SK-N-SH treated with all-trans-retinoic acid at 6 μM for 48 hours (cell line): ENCODE measurements around the gene RHEX.

ENCODE experiments used
- ATAC-seq: fragments of 200-7000 bp; cut with Tn5 transposase; 3 replicates; pipeline ENCODE4 v1.9.1; 2020; ENCODE audit warnings: mild to moderate bottlenecking, moderate library complexity
- ARNTL ChIP-seq: fragments of 450-650 bp; formaldehyde crosslinking; IDR thresholded peaks from 2 replicates; pipeline ENCODE4 v1.5.0; 2020; ENCODE audit warnings: low read depth, mild to moderate bottlenecking, moderate library complexity, borderline replicate concordance
- BACH2 ChIP-seq: fragments of 250-450 bp; sonication (Bioruptor Pico); IDR thresholded peaks from 2 replicates; pipeline ENCODE4 v1.9.0; 2021; ENCODE audit warnings: mild to moderate bottlenecking, borderline replicate concordance
- ESRRG ChIP-seq: fragments of 250-450 bp; sonication (Bioruptor Pico); IDR thresholded peaks from 2 replicates; pipeline ENCODE4 v1.6.1; 2021; ENCODE audit warnings: mild to moderate bottlenecking
- GLIS3 ChIP-seq: fragments of 250-450 bp; sonication (Bioruptor Pico); IDR thresholded peaks from 2 replicates; pipeline ENCODE4 v1.5.0; 2020; ENCODE audit warnings: mild to moderate bottlenecking, moderate library complexity
- ISL1 ChIP-seq: fragments of 250-450 bp; sonication (Bioruptor Pico); IDR thresholded peaks from 2 replicates; pipeline ENCODE4 v2.1.2; 2022; ENCODE audit warnings: mild to moderate bottlenecking, moderate library complexity
- OSR1 ChIP-seq: fragments of 250-450 bp; sonication (Bioruptor Pico); IDR thresholded peaks from 2 replicates; pipeline ENCODE4 v1.8.0; 2022; ENCODE audit warnings: moderate library complexity, mild to moderate bottlenecking, inconsistent platforms
- PPARA ChIP-seq: fragments of 250-450 bp; sonication (Bioruptor Pico); IDR thresholded peaks from 2 replicates; pipeline ENCODE4 v1.5.0; 2020; ENCODE audit warnings: mild to moderate bottlenecking, borderline replicate concordance
- RARB ChIP-seq: fragments of 250-450 bp; sonication (Bioruptor Pico); IDR thresholded peaks from 2 replicates; pipeline ENCODE4 v1.8.0; 2021; ENCODE audit warnings: mild to moderate bottlenecking, moderate library complexity
- SNAI2 ChIP-seq: fragments of 250-450 bp; sonication (Bioruptor Pico); IDR thresholded peaks from 2 replicates; pipeline ENCODE4 v1.5.0; 2020; ENCODE audit warnings: mild to moderate bottlenecking, moderate library complexity
- TCF4 ChIP-seq: fragments of 250-450 bp; sonication (Bioruptor Pico); IDR thresholded peaks from 2 replicates; pipeline ENCODE4 v1.8.0; 2021; ENCODE audit warnings: mild to moderate bottlenecking, moderate library complexity, borderline replicate concordance
- ZC3H10 ChIP-seq: fragments of 250-450 bp; sonication (Bioruptor Pico); IDR thresholded peaks from 2 replicates; pipeline ENCODE4 v1.5.1; 2021; ENCODE audit warnings: mild to moderate bottlenecking, moderate library complexity
- ZFP3 ChIP-seq: fragments of 250-450 bp; sonication (Bioruptor Pico); IDR thresholded peaks from 2 replicates; pipeline ENCODE4 v1.5.0; 2020; ENCODE audit warnings: mild to moderate bottlenecking, moderate library complexity
- ZFP30 ChIP-seq: fragments of 450-650 bp; formaldehyde crosslinking; IDR thresholded peaks from 2 replicates; pipeline ENCODE4 v1.5.0; 2022; ENCODE audit warnings: mild to moderate bottlenecking, moderate library complexity
- ZNF565 ChIP-seq: fragments of 450-650 bp; formaldehyde crosslinking; conservative IDR thresholded peaks from 2 replicates; pipeline ENCODE4 v1.5.0; 2020; ENCODE audit warnings: low read depth, mild to moderate bottlenecking, moderate library complexity
- ZNF70 ChIP-seq: fragments of 450-650 bp; formaldehyde crosslinking; IDR thresholded peaks from 2 replicates; pipeline ENCODE4 v1.5.0; 2020; ENCODE audit warnings: mild to moderate bottlenecking, moderate library complexity
- ZNF8 ChIP-seq: fragments of 450-650 bp; formaldehyde crosslinking; IDR thresholded peaks from 2 replicates; pipeline ENCODE4 v1.5.0; 2020; ENCODE audit warnings: mild to moderate bottlenecking, moderate library complexity
- TF ChIP-seq, protein P1 (sequence below): fragments of 250-450 bp; sonication (Bioruptor Pico); IDR thresholded peaks from 2 replicates; pipeline ENCODE4 v1.5.0; 2020; ENCODE audit warnings: mild to moderate bottlenecking, moderate library complexity
- TF ChIP-seq, protein P2 (sequence below): fragments of 250-450 bp; sonication (Bioruptor Pico); IDR thresholded peaks from 2 replicates; pipeline ENCODE4 v1.5.1; 2021; ENCODE audit warnings: mild to moderate bottlenecking, moderate library complexity
- TF ChIP-seq, protein P3 (sequence below): fragments of 250-450 bp; sonication (Bioruptor Pico); IDR thresholded peaks from 2 replicates; pipeline ENCODE4 v1.8.0; 2021; ENCODE audit warnings: low read depth, mild to moderate bottlenecking, moderate library complexity, borderline replicate concordance
- TF ChIP-seq, protein P4 (sequence below): fragments of 250-450 bp; sonication (Bioruptor Pico); IDR thresholded peaks from 2 replicates; pipeline ENCODE4 v1.8.0; 2020; ENCODE audit warnings: mild to moderate bottlenecking, moderate library complexity, borderline replicate concordance
- TF ChIP-seq, protein P5 (sequence below): fragments of 250-450 bp; sonication (Bioruptor Pico); IDR thresholded peaks from 2 replicates; pipeline ENCODE4 v1.5.1; 2020; ENCODE audit warnings: low read depth, mild to moderate bottlenecking, moderate library complexity

RHEX gene

DNA sequence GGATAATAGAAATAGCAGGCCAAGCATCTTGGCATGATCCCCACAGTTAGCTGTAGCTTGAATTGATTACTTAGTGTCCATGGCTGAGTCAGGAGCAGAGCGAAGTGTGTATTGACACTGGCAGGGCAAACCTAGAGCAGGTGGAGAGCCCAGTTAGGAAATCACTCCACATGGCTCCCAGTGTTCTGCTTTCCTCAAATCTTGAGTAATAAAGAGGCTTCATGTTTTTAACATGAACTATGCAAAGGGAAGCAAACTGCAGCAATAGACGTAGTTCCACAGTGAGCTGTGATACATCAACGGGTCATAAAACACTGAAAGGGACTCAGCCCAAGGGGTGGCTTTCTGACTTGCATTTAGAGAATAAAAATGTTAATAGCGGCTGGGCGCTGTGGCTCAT is 28.9 kb downstream of the RHEX start:
- no peak for ATAC-seq

DNA sequence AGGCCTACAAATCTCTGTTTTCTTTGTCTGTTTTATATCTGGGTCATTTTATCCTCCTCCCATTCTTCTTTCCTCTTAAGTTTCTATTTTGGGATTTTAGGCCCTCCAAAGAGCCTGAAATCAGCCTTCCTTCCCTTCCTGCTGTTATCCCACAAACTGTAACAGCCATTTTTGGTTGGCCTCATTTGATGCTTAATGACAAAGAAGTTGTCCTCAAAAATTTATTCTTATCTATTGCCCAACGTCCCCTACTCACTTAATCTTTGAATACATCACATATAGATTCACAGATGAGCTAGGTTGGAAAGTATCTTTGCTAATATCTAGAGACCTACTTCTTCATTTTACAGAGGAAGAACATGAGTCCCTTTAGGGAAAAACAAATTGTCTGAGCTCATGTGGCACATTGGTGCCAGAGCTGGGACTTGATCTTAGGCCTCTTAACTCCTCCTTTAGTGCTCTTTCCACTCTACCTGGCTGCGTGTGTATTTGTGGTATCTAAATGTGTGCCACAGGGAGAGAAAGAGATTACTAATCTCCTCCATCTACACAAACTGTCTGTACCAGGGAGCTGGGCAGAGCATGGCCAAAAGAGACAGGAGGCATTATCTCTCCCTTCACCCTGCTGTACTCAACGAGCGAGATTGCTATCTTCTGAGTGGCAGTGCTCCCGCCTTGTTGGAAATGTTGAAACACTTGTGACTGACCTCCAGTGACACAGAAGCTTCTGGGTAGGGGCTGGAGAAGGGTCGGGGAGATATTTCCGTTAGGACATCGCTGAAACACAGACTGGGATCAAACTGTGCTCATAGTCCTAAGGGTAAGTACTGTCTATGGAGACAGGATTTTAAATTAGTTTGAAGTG is 30.1 kb downstream of the RHEX start:
- TF ChIP-seq, protein P1, sequence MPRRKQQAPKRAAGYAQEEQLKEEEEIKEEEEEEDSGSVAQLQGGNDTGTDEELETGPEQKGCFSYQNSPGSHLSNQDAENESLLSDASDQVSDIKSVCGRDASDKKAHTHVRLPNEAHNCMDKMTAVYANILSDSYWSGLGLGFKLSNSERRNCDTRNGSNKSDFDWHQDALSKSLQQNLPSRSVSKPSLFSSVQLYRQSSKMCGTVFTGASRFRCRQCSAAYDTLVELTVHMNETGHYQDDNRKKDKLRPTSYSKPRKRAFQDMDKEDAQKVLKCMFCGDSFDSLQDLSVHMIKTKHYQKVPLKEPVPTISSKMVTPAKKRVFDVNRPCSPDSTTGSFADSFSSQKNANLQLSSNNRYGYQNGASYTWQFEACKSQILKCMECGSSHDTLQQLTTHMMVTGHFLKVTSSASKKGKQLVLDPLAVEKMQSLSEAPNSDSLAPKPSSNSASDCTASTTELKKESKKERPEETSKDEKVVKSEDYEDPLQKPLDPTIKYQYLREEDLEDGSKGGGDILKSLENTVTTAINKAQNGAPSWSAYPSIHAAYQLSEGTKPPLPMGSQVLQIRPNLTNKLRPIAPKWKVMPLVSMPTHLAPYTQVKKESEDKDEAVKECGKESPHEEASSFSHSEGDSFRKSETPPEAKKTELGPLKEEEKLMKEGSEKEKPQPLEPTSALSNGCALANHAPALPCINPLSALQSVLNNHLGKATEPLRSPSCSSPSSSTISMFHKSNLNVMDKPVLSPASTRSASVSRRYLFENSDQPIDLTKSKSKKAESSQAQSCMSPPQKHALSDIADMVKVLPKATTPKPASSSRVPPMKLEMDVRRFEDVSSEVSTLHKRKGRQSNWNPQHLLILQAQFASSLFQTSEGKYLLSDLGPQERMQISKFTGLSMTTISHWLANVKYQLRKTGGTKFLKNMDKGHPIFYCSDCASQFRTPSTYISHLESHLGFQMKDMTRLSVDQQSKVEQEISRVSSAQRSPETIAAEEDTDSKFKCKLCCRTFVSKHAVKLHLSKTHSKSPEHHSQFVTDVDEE = no peak
- TF ChIP-seq TCF4 (CRISPR knock-in tag) (no peak), ZFP30 (CRISPR knock-in tag) (no peak), OSR1 (CRISPR knock-in tag) (no peak), ZNF8 (CRISPR knock-in tag) (no peak), ESRRG (CRISPR knock-in tag) (no peak), RARB (CRISPR knock-in tag) (no peak), ZC3H10 (CRISPR knock-in tag) (no peak), SNAI2 (CRISPR knock-in tag) (no peak)
- TF ChIP-seq, protein P2, sequence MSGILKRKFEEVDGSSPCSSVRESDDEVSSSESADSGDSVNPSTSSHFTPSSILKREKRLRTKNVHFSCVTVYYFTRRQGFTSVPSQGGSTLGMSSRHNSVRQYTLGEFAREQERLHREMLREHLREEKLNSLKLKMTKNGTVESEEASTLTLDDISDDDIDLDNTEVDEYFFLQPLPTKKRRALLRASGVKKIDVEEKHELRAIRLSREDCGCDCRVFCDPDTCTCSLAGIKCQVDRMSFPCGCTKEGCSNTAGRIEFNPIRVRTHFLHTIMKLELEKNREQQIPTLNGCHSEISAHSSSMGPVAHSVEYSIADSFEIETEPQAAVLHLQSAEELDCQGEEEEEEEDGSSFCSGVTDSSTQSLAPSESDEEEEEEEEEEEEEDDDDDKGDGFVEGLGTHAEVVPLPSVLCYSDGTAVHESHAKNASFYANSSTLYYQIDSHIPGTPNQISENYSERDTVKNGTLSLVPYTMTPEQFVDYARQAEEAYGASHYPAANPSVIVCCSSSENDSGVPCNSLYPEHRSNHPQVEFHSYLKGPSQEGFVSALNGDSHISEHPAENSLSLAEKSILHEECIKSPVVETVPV = no peak
- TF ChIP-seq, all 23 proteins: peak for 0
- no peak for ATAC-seq

More for the DNA sequence above, 28.9 kb downstream of the RHEX start:
- no peak for TF ChIP-seq SNAI2 (CRISPR knock-in tag)
- TF ChIP-seq ARNTL = no peak
- TF ChIP-seq, protein P3, sequence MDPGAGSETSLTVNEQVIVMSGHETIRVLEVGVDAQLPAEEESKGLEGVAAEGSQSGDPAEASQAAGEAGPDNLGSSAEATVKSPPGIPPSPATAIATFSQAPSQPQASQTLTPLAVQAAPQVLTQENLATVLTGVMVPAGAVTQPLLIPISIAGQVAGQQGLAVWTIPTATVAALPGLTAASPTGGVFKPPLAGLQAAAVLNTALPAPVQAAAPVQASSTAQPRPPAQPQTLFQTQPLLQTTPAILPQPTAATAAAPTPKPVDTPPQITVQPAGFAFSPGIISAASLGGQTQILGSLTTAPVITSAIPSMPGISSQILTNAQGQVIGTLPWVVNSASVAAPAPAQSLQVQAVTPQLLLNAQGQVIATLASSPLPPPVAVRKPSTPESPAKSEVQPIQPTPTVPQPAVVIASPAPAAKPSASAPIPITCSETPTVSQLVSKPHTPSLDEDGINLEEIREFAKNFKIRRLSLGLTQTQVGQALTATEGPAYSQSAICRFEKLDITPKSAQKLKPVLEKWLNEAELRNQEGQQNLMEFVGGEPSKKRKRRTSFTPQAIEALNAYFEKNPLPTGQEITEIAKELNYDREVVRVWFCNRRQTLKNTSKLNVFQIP = no peak
- TF ChIP-seq ZFP30 (CRISPR knock-in tag) = no peak
- TF ChIP-seq ZNF565 (CRISPR knock-in tag) = no peak
- no peak for TF ChIP-seq GLIS3
- TF ChIP-seq ISL1 (CRISPR knock-in tag) = no peak
- TF ChIP-seq PPARA (CRISPR knock-in tag) = no peak
- TF ChIP-seq, protein P4, sequence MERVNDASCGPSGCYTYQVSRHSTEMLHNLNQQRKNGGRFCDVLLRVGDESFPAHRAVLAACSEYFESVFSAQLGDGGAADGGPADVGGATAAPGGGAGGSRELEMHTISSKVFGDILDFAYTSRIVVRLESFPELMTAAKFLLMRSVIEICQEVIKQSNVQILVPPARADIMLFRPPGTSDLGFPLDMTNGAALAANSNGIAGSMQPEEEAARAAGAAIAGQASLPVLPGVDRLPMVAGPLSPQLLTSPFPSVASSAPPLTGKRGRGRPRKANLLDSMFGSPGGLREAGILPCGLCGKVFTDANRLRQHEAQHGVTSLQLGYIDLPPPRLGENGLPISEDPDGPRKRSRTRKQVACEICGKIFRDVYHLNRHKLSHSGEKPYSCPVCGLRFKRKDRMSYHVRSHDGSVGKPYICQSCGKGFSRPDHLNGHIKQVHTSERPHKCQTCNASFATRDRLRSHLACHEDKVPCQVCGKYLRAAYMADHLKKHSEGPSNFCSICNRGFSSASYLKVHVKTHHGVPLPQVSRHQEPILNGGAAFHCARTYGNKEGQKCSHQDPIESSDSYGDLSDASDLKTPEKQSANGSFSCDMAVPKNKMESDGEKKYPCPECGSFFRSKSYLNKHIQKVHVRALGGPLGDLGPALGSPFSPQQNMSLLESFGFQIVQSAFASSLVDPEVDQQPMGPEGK = no peak
- TF ChIP-seq, protein P5, sequence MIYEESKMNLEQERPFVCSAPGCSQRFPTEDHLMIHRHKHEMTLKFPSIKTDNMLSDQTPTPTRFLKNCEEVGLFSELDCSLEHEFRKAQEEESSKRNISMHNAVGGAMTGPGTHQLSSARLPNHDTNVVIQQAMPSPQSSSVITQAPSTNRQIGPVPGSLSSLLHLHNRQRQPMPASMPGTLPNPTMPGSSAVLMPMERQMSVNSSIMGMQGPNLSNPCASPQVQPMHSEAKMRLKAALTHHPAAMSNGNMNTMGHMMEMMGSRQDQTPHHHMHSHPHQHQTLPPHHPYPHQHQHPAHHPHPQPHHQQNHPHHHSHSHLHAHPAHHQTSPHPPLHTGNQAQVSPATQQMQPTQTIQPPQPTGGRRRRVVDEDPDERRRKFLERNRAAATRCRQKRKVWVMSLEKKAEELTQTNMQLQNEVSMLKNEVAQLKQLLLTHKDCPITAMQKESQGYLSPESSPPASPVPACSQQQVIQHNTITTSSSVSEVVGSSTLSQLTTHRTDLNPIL = no peak
- TF ChIP-seq ZNF70 = no peak
- TF ChIP-seq, protein P2 = no peak
- TF ChIP-seq ZFP3 (CRISPR knock-in tag) = no peak
- TF ChIP-seq OSR1 (CRISPR knock-in tag) = no peak
- TF ChIP-seq ZC3H10 (CRISPR knock-in tag) = no peak
- TF ChIP-seq, protein P1 = no peak
- no peak for TF ChIP-seq BACH2
